Measurements from ENCODE around the gene FGD6.
A peak's percentile ranks its signal among the peaks of the same experiment; 100 is the strongest.

FGD6 gene

GRCh38 chr12:95129115-95129514, 88.2 kb downstream of the FGD6 start:
- H4K5ac ChIP-seq (ENCODE audit: low read length), result no peak overlapping the region
- H3K56ac ChIP-seq (ENCODE audit: low read length), result peak overlapping the region; percentile 52
- peak overlapping the region; percentile 81 for H4K8ac ChIP-seq (ENCODE audit: low read depth, low read length)
- H3K9ac ChIP-seq (ENCODE audit: low read length), result no peak overlapping the region
- no peaks in the 10 kb centered on the region for H3K36me3 ChIP-seq (ENCODE audit: control insufficient read depth, insufficient read depth, low read length)
- no peak for DNase-seq
- peak overlapping the region; percentile 92 for H3K18ac ChIP-seq (ENCODE audit: low read length)
- peaks cover 4% of the 10 kb centered on the region for H3K4me1 ChIP-seq (ENCODE audit: control insufficient read depth, low read depth, low read length)
- H3K23ac ChIP-seq (ENCODE audit: low read length), result no peak overlapping the region
- peak overlapping the region; percentile 87 for H3K27ac ChIP-seq (ENCODE audit: low read depth, low read length)
- peak overlapping the region; percentile 89 for H2BK5ac ChIP-seq (ENCODE audit: low read length)
- H3K4ac ChIP-seq (ENCODE audit: low read depth, low read length), result peak overlapping the region; percentile 71
- H3K27me3 ChIP-seq (ENCODE audit: insufficient read depth, low read length, poor library complexity), result no peaks in the 10 kb centered on the region
- no peaks in the 10 kb centered on the region for H3K79me2 ChIP-seq (ENCODE audit: control insufficient read depth, insufficient read depth, low read length)
- H2BK15ac ChIP-seq (replicated peaks; ENCODE audit: low read depth), result no peak overlapping the region
- H3K79me1 ChIP-seq (ENCODE audit: low read length), result no peaks in the 10 kb centered on the region
- no peak overlapping the region for H3K4me2 ChIP-seq (ENCODE audit: low read length)
- peak overlapping the region; percentile 88 for H2BK120ac ChIP-seq (ENCODE audit: low read depth, low read length)
- WGBS (ENCODE audit: extremely low coverage, insufficient coverage, low lambda C conversion rate), result no CpG with 5 or more reads among the region's 2 CpGs
- H2AK5ac ChIP-seq (ENCODE audit: low read length), result peak overlapping the region; percentile 91
- no peak overlapping the region for H3K4me3 ChIP-seq (ENCODE audit: low read length)

- Histone ChIP-seq H3K9ac (ENCODE audit: low read length) (no peak overlapping the region), H3K4ac (ENCODE audit: low read depth, low read length) (no peak overlapping the region), H4K5ac (ENCODE audit: low read length) (no peak overlapping the region), H3K79me1 (ENCODE audit: low read length) (no peaks in the 10 kb centered on the region), H2BK5ac (ENCODE audit: low read length) (no peak overlapping the region), H2AK5ac (ENCODE audit: low read length) (no peak overlapping the region), H3K4me1 (ENCODE audit: control insufficient read depth, low read depth, low read length) (peaks cover 4% of the 10 kb centered on the region), H2BK120ac (ENCODE audit: low read depth, low read length) (no peak overlapping the region), H4K8ac (ENCODE audit: low read depth, low read length) (no peak overlapping the region), H3K36me3 (ENCODE audit: control insufficient read depth, insufficient read depth, low read length) (no peaks in the 10 kb centered on the region), H3K18ac (ENCODE audit: low read length) (peak overlapping the region; percentile 80), H3K4me2 (ENCODE audit: low read length) (no peak overlapping the region), H3K4me3 (ENCODE audit: low read length) (no peak overlapping the region), H3K23ac (ENCODE audit: low read length) (no peak overlapping the region), H3K27me3 (ENCODE audit: insufficient read depth, low read length, poor library complexity) (no peaks in the 10 kb centered on the region), H2BK15ac (replicated peaks; ENCODE audit: low read depth) (no peak overlapping the region), H3K27ac (ENCODE audit: low read depth, low read length) (no peak overlapping the region), H3K79me2 (ENCODE audit: control insufficient read depth, insufficient read depth, low read length) (no peaks in the 10 kb centered on the region), H3K56ac (ENCODE audit: low read length) (no peak overlapping the region)
- no CpG with 5 or more reads among the region's 3 CpGs for WGBS (ENCODE audit: extremely low coverage, insufficient coverage, low lambda C conversion rate)
- DNase-seq, result no peak
Observed at GRCh38 chr12:95126736-95127135, 90.5 kb downstream of the FGD6 start.

GRCh38 chr12:95126076-95126475, 91.2 kb downstream of the FGD6 start:
- H3K4me3 ChIP-seq (ENCODE audit: low read length), result no peak overlapping the region
- no peak overlapping the region for H3K23ac ChIP-seq (ENCODE audit: low read length)
- H3K18ac ChIP-seq (ENCODE audit: low read length), result no peak overlapping the region
- no peak overlapping the region for H3K56ac ChIP-seq (ENCODE audit: low read length)
- no peak overlapping the region for H4K5ac ChIP-seq (ENCODE audit: low read length)
- H3K4ac ChIP-seq (ENCODE audit: low read depth, low read length), result no peak overlapping the region
- H2AK5ac ChIP-seq (ENCODE audit: low read length), result no peak overlapping the region
- no peaks in the 10 kb centered on the region for H3K79me2 ChIP-seq (ENCODE audit: control insufficient read depth, insufficient read depth, low read length)
- H2BK5ac ChIP-seq (ENCODE audit: low read length), result no peak overlapping the region
- no peak overlapping the region for H3K4me2 ChIP-seq (ENCODE audit: low read length)
- H3K79me1 ChIP-seq (ENCODE audit: low read length), result no peaks in the 10 kb centered on the region
- no peak for DNase-seq
- H3K4me1 ChIP-seq (ENCODE audit: control insufficient read depth, low read depth, low read length), result peaks cover 4% of the 10 kb centered on the region
- H4K8ac ChIP-seq (ENCODE audit: low read depth, low read length), result no peak overlapping the region
- H3K27ac ChIP-seq (ENCODE audit: low read depth, low read length), result no peak overlapping the region
- H3K27me3 ChIP-seq (ENCODE audit: insufficient read depth, low read length, poor library complexity), result no peaks in the 10 kb centered on the region
- H2BK120ac ChIP-seq (ENCODE audit: low read depth, low read length), result no peak overlapping the region
- H3K9ac ChIP-seq (ENCODE audit: low read length), result no peak overlapping the region
- WGBS (ENCODE audit: extremely low coverage, insufficient coverage, low lambda C conversion rate), result no CpG with 5 or more reads among the region's 2 CpGs
- no peak overlapping the region for H2BK15ac ChIP-seq (replicated peaks; ENCODE audit: low read depth)
- H3K36me3 ChIP-seq (ENCODE audit: control insufficient read depth, insufficient read depth, low read length), result no peaks in the 10 kb centered on the region

- Histone ChIP-seq H3K18ac (ENCODE audit: low read length) (no peak overlapping the region), H3K79me1 (ENCODE audit: low read length) (no peaks in the 10 kb centered on the region), H3K79me2 (ENCODE audit: control insufficient read depth, insufficient read depth, low read length) (no peaks in the 10 kb centered on the region), H3K4me3 (ENCODE audit: low read length) (no peak overlapping the region), H3K56ac (ENCODE audit: low read length) (no peak overlapping the region), H2BK120ac (ENCODE audit: low read depth, low read length) (no peak overlapping the region), H2BK5ac (ENCODE audit: low read length) (no peak overlapping the region), H3K36me3 (ENCODE audit: control insufficient read depth, insufficient read depth, low read length) (no peaks in the 10 kb centered on the region), H2BK15ac (replicated peaks; ENCODE audit: low read depth) (no peak overlapping the region), H3K23ac (ENCODE audit: low read length) (no peak overlapping the region), H3K27ac (ENCODE audit: low read depth, low read length) (no peak overlapping the region), H4K5ac (ENCODE audit: low read length) (no peak overlapping the region), H3K27me3 (ENCODE audit: insufficient read depth, low read length, poor library complexity) (no peaks in the 10 kb centered on the region), H3K4me2 (ENCODE audit: low read length) (no peak overlapping the region), H3K4ac (ENCODE audit: low read depth, low read length) (no peak overlapping the region), H3K9ac (ENCODE audit: low read length) (no peak overlapping the region), H3K4me1 (ENCODE audit: control insufficient read depth, low read depth, low read length) (peaks cover 3% of the 10 kb centered on the region), H4K8ac (ENCODE audit: low read depth, low read length) (no peak overlapping the region), H2AK5ac (ENCODE audit: low read length) (no peak overlapping the region)
- no peak for DNase-seq
- no CpG with 5 or more reads among the region's 7 CpGs for WGBS (ENCODE audit: extremely low coverage, insufficient coverage, low lambda C conversion rate)
Observed at GRCh38 chr12:95124106-95124505, 93.2 kb downstream of the FGD6 start.

- Histone ChIP-seq H3K36me3 (ENCODE audit: control insufficient read depth, insufficient read depth, low read length) (no peaks in the 10 kb centered on the region), H3K56ac (ENCODE audit: low read length) (no peak overlapping the region), H3K23ac (ENCODE audit: low read length) (no peak overlapping the region), H2BK120ac (ENCODE audit: low read depth, low read length) (no peak overlapping the region), H3K9ac (ENCODE audit: low read length) (no peak overlapping the region), H3K18ac (ENCODE audit: low read length) (no peak overlapping the region), H3K4me1 (ENCODE audit: control insufficient read depth, low read depth, low read length) (peaks cover 5% of the 10 kb centered on the region), H4K8ac (ENCODE audit: low read depth, low read length) (no peak overlapping the region), H3K79me1 (ENCODE audit: low read length) (no peaks in the 10 kb centered on the region), H4K5ac (ENCODE audit: low read length) (no peak overlapping the region), H2AK5ac (ENCODE audit: low read length) (no peak overlapping the region), H3K27me3 (ENCODE audit: insufficient read depth, low read length, poor library complexity) (no peaks in the 10 kb centered on the region), H3K27ac (ENCODE audit: low read depth, low read length) (no peak overlapping the region), H2BK15ac (replicated peaks; ENCODE audit: low read depth) (no peak overlapping the region), H2BK5ac (ENCODE audit: low read length) (no peak overlapping the region), H3K4ac (ENCODE audit: low read depth, low read length) (no peak overlapping the region), H3K4me2 (ENCODE audit: low read length) (no peak overlapping the region), H3K79me2 (ENCODE audit: control insufficient read depth, insufficient read depth, low read length) (no peaks in the 10 kb centered on the region), H3K4me3 (ENCODE audit: low read length) (no peak overlapping the region)
- WGBS (ENCODE audit: extremely low coverage, insufficient coverage, low lambda C conversion rate), result no CpG with 5 or more reads among the region's 3 CpGs
- DNase-seq, result no peak
Observed at GRCh38 chr12:95118788-95119179, 98.5 kb downstream of the FGD6 start.

- peaks cover 5% of the 10 kb centered on the region for H3K4me1 ChIP-seq (ENCODE audit: control insufficient read depth, low read depth, low read length)
- H3K27me3 ChIP-seq (ENCODE audit: insufficient read depth, low read length, poor library complexity), result no peaks in the 10 kb centered on the region
- H3K56ac ChIP-seq (ENCODE audit: low read length), result no peak overlapping the region
- H3K36me3 ChIP-seq (ENCODE audit: control insufficient read depth, insufficient read depth, low read length), result no peaks in the 10 kb centered on the region
- H4K8ac ChIP-seq (ENCODE audit: low read depth, low read length), result peak overlapping the region; percentile 17
- no peak overlapping the region for H2BK15ac ChIP-seq (replicated peaks; ENCODE audit: low read depth)
- H3K4me2 ChIP-seq (ENCODE audit: low read length), result no peak overlapping the region
- H3K27ac ChIP-seq (ENCODE audit: low read depth, low read length), result no peak overlapping the region
- no peaks in the 10 kb centered on the region for H3K79me2 ChIP-seq (ENCODE audit: control insufficient read depth, insufficient read depth, low read length)
- no peak overlapping the region for H3K23ac ChIP-seq (ENCODE audit: low read length)
- DNase-seq, result no peak
- H2BK120ac ChIP-seq (ENCODE audit: low read depth, low read length), result no peak overlapping the region
- no peak overlapping the region for H3K18ac ChIP-seq (ENCODE audit: low read length)
- H4K5ac ChIP-seq (ENCODE audit: low read length), result no peak overlapping the region
- WGBS (ENCODE audit: extremely low coverage, insufficient coverage, low lambda C conversion rate), result no CpG with 5 or more reads among the region's 4 CpGs
- H3K79me1 ChIP-seq (ENCODE audit: low read length), result no peaks in the 10 kb centered on the region
- no peak overlapping the region for H2AK5ac ChIP-seq (ENCODE audit: low read length)
- no peak overlapping the region for H3K4ac ChIP-seq (ENCODE audit: low read depth, low read length)
- no peak overlapping the region for H3K4me3 ChIP-seq (ENCODE audit: low read length)
- no peak overlapping the region for H2BK5ac ChIP-seq (ENCODE audit: low read length)
- H3K9ac ChIP-seq (ENCODE audit: low read length), result no peak overlapping the region
Observed at GRCh38 chr12:95118138-95118787, 99.0 kb downstream of the FGD6 start.

All from mesendoderm (in vitro differentiated cells).